ENCODE measurements around the gene SPOPL.

Gene SPOPL

DNA sequence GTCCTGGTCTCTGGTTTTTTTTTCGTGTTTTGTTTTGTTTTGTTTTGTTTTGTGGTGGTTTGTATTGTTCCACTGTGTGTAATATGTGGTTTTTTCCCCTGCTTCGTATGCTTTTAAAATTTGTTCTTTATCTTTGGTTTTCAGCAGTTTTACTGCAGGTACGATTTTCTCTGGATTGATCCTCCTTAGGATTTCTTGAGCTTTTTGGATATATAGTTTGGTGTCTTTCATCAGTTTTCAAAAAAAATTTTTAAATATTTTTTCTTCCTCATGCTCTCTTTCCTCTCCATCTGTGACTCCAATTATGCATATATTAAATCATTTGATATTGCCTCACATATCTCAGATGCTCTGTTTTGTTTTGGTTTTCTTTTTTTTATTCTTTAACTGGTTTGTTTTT, 78.0 kb downstream of the SPOPL start:
- Histone ChIP-seq H3K4me3 (ENCODE audit: low read length in 2 of 2) (no peak overlapping the region), H3K36me3 (ENCODE audit: control insufficient read depth in 2 of 2, insufficient read depth in 2 of 2, low read length in 2 of 2) (peaks cover 0 to 3% of the 10 kb centered on the region in 2 donors), H3K4me1 (ENCODE audit: control insufficient read depth in 2 of 2, insufficient read depth in 2 of 2, low read length in 2 of 2) (no peaks in the 10 kb centered on the region), H3K9ac (ENCODE audit: low read depth in 1 of 2, low read length in 2 of 2) (no peak overlapping the region), H3K27me3 (ENCODE audit: control insufficient read depth in 2 of 2, insufficient read depth in 2 of 2, low read length in 2 of 2) (no peaks in the 10 kb centered on the region), H3K9me3 (ENCODE audit: control insufficient read depth in 2 of 2, low read length in 2 of 2) (no peaks in the 10 kb centered on the region), H3K27ac (ENCODE audit: low read depth in 2 of 2, low read length in 2 of 2) (no peak overlapping the region)

DNA sequence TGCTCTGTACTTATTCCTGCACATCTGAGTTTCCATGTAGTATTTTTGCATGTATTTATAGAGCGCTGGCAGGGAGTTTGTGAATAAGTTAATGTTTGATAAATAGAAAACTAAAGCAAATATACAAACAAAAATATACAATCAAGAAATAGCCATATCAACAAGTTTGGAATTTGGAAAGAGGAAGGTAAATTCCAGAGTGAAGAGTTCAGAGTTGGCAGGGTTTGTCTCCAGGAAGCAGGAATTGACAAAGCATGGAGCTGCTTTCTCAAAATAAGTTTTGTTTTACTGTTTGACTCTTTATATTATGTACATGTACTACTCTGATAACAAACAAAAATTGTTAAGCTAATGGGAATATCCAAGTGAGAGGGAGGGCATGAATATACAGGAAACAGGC, 80.3 kb downstream of the SPOPL start:
- no peak overlapping the region for H3K4me3 ChIP-seq (ENCODE audit: low read length in 2 of 2)
- H3K9ac ChIP-seq (ENCODE audit: low read depth in 1 of 2, low read length in 2 of 2), result no peak overlapping the region
- no peaks in the 10 kb centered on the region for H3K27me3 ChIP-seq (ENCODE audit: control insufficient read depth in 2 of 2, insufficient read depth in 2 of 2, low read length in 2 of 2)
- H3K9me3 ChIP-seq (ENCODE audit: control insufficient read depth in 2 of 2, low read length in 2 of 2), result no peaks in the 10 kb centered on the region
- H3K27ac ChIP-seq (ENCODE audit: low read depth in 2 of 2, low read length in 2 of 2), result no peak overlapping the region
- H3K36me3 ChIP-seq (ENCODE audit: control insufficient read depth in 2 of 2, insufficient read depth in 2 of 2, low read length in 2 of 2), result peaks cover 3% of the 10 kb centered on the region in 2 donors
- H3K4me1 ChIP-seq (ENCODE audit: control insufficient read depth in 2 of 2, insufficient read depth in 2 of 2, low read length in 2 of 2), result no peaks in the 10 kb centered on the region

DNA sequence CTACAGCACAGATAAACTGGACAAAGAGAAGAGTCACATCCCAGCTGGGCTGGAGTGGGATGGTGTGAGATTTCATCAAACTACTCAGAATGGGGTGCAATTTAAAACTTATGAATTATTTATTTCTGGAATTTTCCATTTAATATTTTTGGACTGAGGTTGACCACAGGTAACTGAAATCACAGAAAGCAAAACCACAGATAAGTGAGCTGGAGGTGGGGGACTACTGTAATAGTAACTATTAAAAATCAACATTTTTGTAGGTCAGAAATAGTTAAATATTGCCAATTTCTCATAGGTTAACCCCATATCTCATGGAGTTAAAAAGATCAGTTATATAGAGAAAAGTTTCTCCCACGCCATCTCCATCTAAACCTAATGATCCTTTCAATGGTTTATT, 88.1 kb downstream of the SPOPL start:
- Histone ChIP-seq H3K36me3 (ENCODE audit: control insufficient read depth in 2 of 2, insufficient read depth in 2 of 2, low read length in 2 of 2) (peaks cover 2 to 3% of the 10 kb centered on the region in 2 donors), H3K9me3 (ENCODE audit: control insufficient read depth in 2 of 2, low read length in 2 of 2) (no peaks in the 10 kb centered on the region), H3K27me3 (ENCODE audit: control insufficient read depth in 2 of 2, insufficient read depth in 2 of 2, low read length in 2 of 2) (no peaks in the 10 kb centered on the region), H3K4me3 (ENCODE audit: low read length in 2 of 2) (no peak overlapping the region), H3K9ac (ENCODE audit: low read depth in 1 of 2, low read length in 2 of 2) (no peak overlapping the region), H3K4me1 (ENCODE audit: control insufficient read depth in 2 of 2, insufficient read depth in 2 of 2, low read length in 2 of 2) (no peaks in the 10 kb centered on the region), H3K27ac (ENCODE audit: low read depth in 2 of 2, low read length in 2 of 2) (no peak overlapping the region)

- Histone ChIP-seq H3K4me3 (ENCODE audit: low read length in 2 of 2) (no peak overlapping the region), H3K9me3 (ENCODE audit: control insufficient read depth in 2 of 2, low read length in 2 of 2) (no peaks in the 10 kb centered on the region), H3K27ac (ENCODE audit: low read depth in 2 of 2, low read length in 2 of 2) (no peak overlapping the region), H3K9ac (ENCODE audit: low read depth in 1 of 2, low read length in 2 of 2) (no peak overlapping the region), H3K27me3 (ENCODE audit: control insufficient read depth in 2 of 2, insufficient read depth in 2 of 2, low read length in 2 of 2) (no peaks in the 10 kb centered on the region), H3K4me1 (ENCODE audit: control insufficient read depth in 2 of 2, insufficient read depth in 2 of 2, low read length in 2 of 2) (no peaks in the 10 kb centered on the region), H3K36me3 (ENCODE audit: control insufficient read depth in 2 of 2, insufficient read depth in 2 of 2, low read length in 2 of 2) (peaks cover 0 to 6% of the 10 kb centered on the region in 2 donors)
Observed at GRCh38 chr2:138596403-138596802, 94.8 kb downstream of the SPOPL start.

DNA sequence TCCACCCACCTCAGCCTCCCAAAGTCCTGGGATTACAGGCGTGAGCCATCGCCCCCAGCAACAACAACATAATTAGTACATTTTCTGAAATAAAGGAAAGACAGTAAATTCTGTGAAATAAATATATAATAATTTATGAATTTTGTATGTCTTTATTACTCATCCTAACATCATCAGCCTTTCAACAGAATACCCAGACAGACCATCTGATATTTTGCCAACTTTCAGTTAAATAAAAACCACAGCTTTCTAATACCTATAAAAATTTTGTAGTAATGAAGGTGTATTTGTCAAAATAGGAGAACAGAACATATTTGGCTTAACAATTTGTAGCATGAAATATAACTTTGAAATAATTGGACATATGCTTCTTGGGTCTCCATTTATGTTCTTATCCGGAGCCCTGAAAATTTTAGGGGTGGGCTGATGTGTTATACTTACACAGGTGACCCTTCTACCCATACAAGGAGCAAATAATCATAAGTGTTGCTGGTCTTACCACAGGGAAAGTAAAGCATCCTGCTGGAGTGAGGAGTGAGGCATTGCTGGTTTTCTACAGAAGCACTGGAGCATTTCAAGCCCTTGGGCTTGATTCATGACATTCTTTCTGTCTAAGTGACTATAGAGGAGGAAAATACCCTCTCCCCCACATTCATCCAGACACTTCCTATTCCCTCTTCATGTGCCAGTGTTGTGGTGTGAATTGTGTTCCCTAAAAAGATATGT, 99.3 kb downstream of the SPOPL start:
- no peak overlapping the region for H3K9ac ChIP-seq (ENCODE audit: low read depth in 1 of 2, low read length in 2 of 2)
- H3K27me3 ChIP-seq (ENCODE audit: control insufficient read depth in 2 of 2, insufficient read depth in 2 of 2, low read length in 2 of 2), result no peaks in the 10 kb centered on the region
- H3K27ac ChIP-seq (ENCODE audit: low read depth in 2 of 2, low read length in 2 of 2), result no peak overlapping the region
- no peaks in the 10 kb centered on the region for H3K4me1 ChIP-seq (ENCODE audit: control insufficient read depth in 2 of 2, insufficient read depth in 2 of 2, low read length in 2 of 2)
- no peak overlapping the region for H3K4me3 ChIP-seq (ENCODE audit: low read length in 2 of 2)
- no peaks in the 10 kb centered on the region for H3K9me3 ChIP-seq (ENCODE audit: control insufficient read depth in 2 of 2, low read length in 2 of 2)
- peaks cover 0 to under 1% of the 10 kb centered on the region in 2 donors for H3K36me3 ChIP-seq (ENCODE audit: control insufficient read depth in 2 of 2, insufficient read depth in 2 of 2, low read length in 2 of 2)

- Histone ChIP-seq H3K36me3 (ENCODE audit: control insufficient read depth in 2 of 2, insufficient read depth in 2 of 2, low read length in 2 of 2) (no peaks in the 10 kb centered on the region), H3K27ac (ENCODE audit: low read depth in 2 of 2, low read length in 2 of 2) (no peak overlapping the region), H3K4me3 (ENCODE audit: low read length in 2 of 2) (no peak overlapping the region), H3K9me3 (ENCODE audit: control insufficient read depth in 2 of 2, low read length in 2 of 2) (no peaks in the 10 kb centered on the region), H3K27me3 (ENCODE audit: control insufficient read depth in 2 of 2, insufficient read depth in 2 of 2, low read length in 2 of 2) (no peaks in the 10 kb centered on the region), H3K9ac (ENCODE audit: low read depth in 1 of 2, low read length in 2 of 2) (no peak overlapping the region), H3K4me1 (ENCODE audit: control insufficient read depth in 2 of 2, insufficient read depth in 2 of 2, low read length in 2 of 2) (no peaks in the 10 kb centered on the region)
Observed at GRCh38 chr2:138601458-138602165, 100.0 kb downstream of the SPOPL start.

GRCh38 chr2:138602166-138602460, 100.5 kb downstream of the SPOPL start:
- Histone ChIP-seq H3K4me3 (ENCODE audit: low read length in 2 of 2) (no peak overlapping the region), H3K27ac (ENCODE audit: low read depth in 2 of 2, low read length in 2 of 2) (no peak overlapping the region), H3K27me3 (ENCODE audit: control insufficient read depth in 2 of 2, insufficient read depth in 2 of 2, low read length in 2 of 2) (no peaks in the 10 kb centered on the region), H3K4me1 (ENCODE audit: control insufficient read depth in 2 of 2, insufficient read depth in 2 of 2, low read length in 2 of 2) (no peaks in the 10 kb centered on the region), H3K9me3 (ENCODE audit: control insufficient read depth in 2 of 2, low read length in 2 of 2) (no peaks in the 10 kb centered on the region), H3K36me3 (ENCODE audit: control insufficient read depth in 2 of 2, insufficient read depth in 2 of 2, low read length in 2 of 2) (no peaks in the 10 kb centered on the region), H3K9ac (ENCODE audit: low read depth in 1 of 2, low read length in 2 of 2) (no peak overlapping the region)

DNA sequence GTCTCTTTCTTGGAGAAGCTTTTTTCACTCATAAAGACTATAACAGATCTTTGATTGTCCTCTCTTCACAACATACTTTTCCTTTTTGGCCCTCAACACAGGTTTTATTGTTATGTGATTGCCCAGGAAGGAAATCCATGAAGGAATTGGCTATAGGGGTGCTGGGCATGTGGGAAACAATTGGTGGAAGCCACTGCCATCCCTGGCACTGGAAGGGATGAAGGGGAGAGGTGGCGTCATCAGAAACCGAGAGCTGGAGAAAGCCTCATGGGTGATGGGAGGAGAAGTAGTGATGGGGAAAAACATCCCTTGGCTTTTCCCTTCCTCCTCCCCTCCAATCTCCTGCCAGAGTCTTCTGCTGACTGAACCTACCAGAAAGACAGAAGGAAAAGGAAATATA, 106.2 kb downstream of the SPOPL start:
- H3K9me3 ChIP-seq (ENCODE audit: control insufficient read depth in 2 of 2, low read length in 2 of 2), result no peaks in the 10 kb centered on the region
- H3K9ac ChIP-seq (ENCODE audit: low read depth in 1 of 2, low read length in 2 of 2), result no peak overlapping the region
- H3K4me1 ChIP-seq (ENCODE audit: control insufficient read depth in 2 of 2, insufficient read depth in 2 of 2, low read length in 2 of 2), result no peaks in the 10 kb centered on the region
- no peaks in the 10 kb centered on the region for H3K27me3 ChIP-seq (ENCODE audit: control insufficient read depth in 2 of 2, insufficient read depth in 2 of 2, low read length in 2 of 2)
- no peaks in the 10 kb centered on the region for H3K36me3 ChIP-seq (ENCODE audit: control insufficient read depth in 2 of 2, insufficient read depth in 2 of 2, low read length in 2 of 2)
- H3K4me3 ChIP-seq (ENCODE audit: low read length in 2 of 2), result no peak overlapping the region
- no peak overlapping the region for H3K27ac ChIP-seq (ENCODE audit: low read depth in 2 of 2, low read length in 2 of 2)

GRCh38 chr2:138609446-138609845, 107.9 kb downstream of the SPOPL start:
- Histone ChIP-seq H3K36me3 (ENCODE audit: control insufficient read depth in 2 of 2, insufficient read depth in 2 of 2, low read length in 2 of 2) (no peaks in the 10 kb centered on the region), H3K4me3 (ENCODE audit: low read length in 2 of 2) (no peak overlapping the region), H3K9me3 (ENCODE audit: control insufficient read depth in 2 of 2, low read length in 2 of 2) (no peaks in the 10 kb centered on the region), H3K27ac (ENCODE audit: low read depth in 2 of 2, low read length in 2 of 2) (no peak overlapping the region), H3K4me1 (ENCODE audit: control insufficient read depth in 2 of 2, insufficient read depth in 2 of 2, low read length in 2 of 2) (no peaks in the 10 kb centered on the region), H3K27me3 (ENCODE audit: control insufficient read depth in 2 of 2, insufficient read depth in 2 of 2, low read length in 2 of 2) (no peaks in the 10 kb centered on the region), H3K9ac (ENCODE audit: low read depth in 1 of 2, low read length in 2 of 2) (no peak overlapping the region)

DNA sequence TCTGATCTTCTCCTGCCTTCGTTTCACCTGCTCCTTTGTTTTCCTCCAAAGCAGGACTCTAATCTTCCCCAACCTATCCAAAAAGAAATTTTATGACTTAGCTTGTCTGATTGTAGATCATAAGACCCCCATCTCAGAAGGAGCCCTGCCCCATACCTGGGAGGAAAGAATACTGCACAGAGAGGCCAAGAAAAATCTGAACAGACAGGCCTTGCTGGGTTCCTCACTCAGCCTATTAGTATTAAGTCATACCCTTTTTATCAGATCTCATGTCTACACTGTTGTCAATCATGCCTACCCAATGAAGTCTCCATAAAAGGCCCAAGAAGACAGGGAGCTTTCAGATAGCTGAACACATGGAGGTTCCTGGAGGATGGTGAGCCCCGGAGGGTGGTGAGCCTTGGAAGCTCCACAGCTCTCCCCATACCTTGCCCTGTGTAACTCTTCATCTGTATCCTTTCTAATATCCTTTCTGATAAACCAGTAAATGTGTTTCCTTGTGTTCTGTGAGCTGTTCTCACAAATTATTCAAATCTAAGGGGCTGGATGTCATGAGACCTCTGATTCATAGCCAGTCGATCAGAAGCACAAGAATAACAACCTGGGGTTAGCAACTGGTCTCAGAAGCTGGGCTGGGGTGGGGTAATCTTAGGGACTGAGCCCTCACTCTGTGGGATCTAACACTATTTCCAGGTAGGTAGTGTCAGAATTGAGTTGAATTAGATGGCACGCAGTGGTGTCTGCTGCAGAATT, 108.8 kb downstream of the SPOPL start:
- Histone ChIP-seq H3K27ac (ENCODE audit: low read depth in 2 of 2, low read length in 2 of 2) (no peak overlapping the region), H3K4me1 (ENCODE audit: control insufficient read depth in 2 of 2, insufficient read depth in 2 of 2, low read length in 2 of 2) (no peaks in the 10 kb centered on the region), H3K27me3 (ENCODE audit: control insufficient read depth in 2 of 2, insufficient read depth in 2 of 2, low read length in 2 of 2) (no peaks in the 10 kb centered on the region), H3K9ac (ENCODE audit: low read depth in 1 of 2, low read length in 2 of 2) (no peak overlapping the region), H3K36me3 (ENCODE audit: control insufficient read depth in 2 of 2, insufficient read depth in 2 of 2, low read length in 2 of 2) (no peaks in the 10 kb centered on the region), H3K4me3 (ENCODE audit: low read length in 2 of 2) (no peak overlapping the region), H3K9me3 (ENCODE audit: control insufficient read depth in 2 of 2, low read length in 2 of 2) (no peaks in the 10 kb centered on the region)

Measured in mucosa of rectum (tissue), 2 donors.